Activated CD8-positive, alpha-beta T cell treated with anti-CD3 and anti-CD28 coated beads for 36 hours (primary cell): ENCODE measurements around the gene PAK5. TPM values are rescaled to one million over a fixed set of nuclear protein-coding genes. Genes with fewer than 3 reads are reported as not detected.

ENCODE experiments used
- ATAC-seq: fragments of 200-7000 bp; cut with Tn5 transposase; one replicate; pipeline ENCODE4 v1.10.0; 2021; ENCODE audit warnings: mild to moderate bottlenecking, moderate library complexity
- CTCF ChIA-PET: fragments of 350-600 bp; sonication (Branson Sonifier 250); formaldehyde crosslinking; loops from one replicate; lab custom pipeline; 2021; ENCODE audit warnings: antibody characterized with exemption; lab: Charles Lee
- POLR2A ChIA-PET: fragments of 350-600 bp; sonication (Branson Sonifier 250); formaldehyde crosslinking; loops from one replicate; lab custom pipeline; 2021; ENCODE audit warnings: antibody characterized with exemption; lab: Charles Lee
- DNase-seq: peaks from one replicate; pipeline ENCODE4 v3.0.0-alpha.2; 2020
- H3K27ac Mint-ChIP-seq: one replicate; pipeline ENCODE4 v1.8.0; 2021; ENCODE audit warnings: mild to moderate bottlenecking, mixed read lengths
- H3K27me3 Mint-ChIP-seq: one replicate; pipeline ENCODE4 v1.8.0; 2021; ENCODE audit warnings: mixed read lengths
- H3K36me3 Mint-ChIP-seq: one replicate; pipeline ENCODE4 v1.8.0; 2021; ENCODE audit warnings: low read depth, mixed read lengths
- H3K4me1 Mint-ChIP-seq: one replicate; pipeline ENCODE4 v1.8.0; 2021; ENCODE audit warnings: low read depth, mixed read lengths
- H3K4me3 Mint-ChIP-seq: one replicate; pipeline ENCODE4 v1.8.0; 2021; ENCODE audit warnings: mild to moderate bottlenecking, moderate library complexity, mixed read lengths
- H3K9me3 Mint-ChIP-seq: one replicate; pipeline ENCODE4 v1.8.0; 2021; ENCODE audit warnings: mixed read lengths
- intact Hi-C: fragments of 100-400 bp; cut with micrococcal nuclease; formaldehyde crosslinking; loops from one replicate; pipeline ENCODE4 v1.10.0; 2022
- total RNA-seq, 2 experiments: library from RNA; stranded (reverse); gene quantifications; one replicate each; pipeline ENCODE4 v1.2.3, GENCODE V29; 2021
- TF ChIP-seq, protein P1 (sequence below): fragments of 200-600 bp; IDR thresholded peaks from one replicate; pipeline ENCODE4 v1.8.0; 2022; ENCODE audit warnings: antibody characterized with exemption, mild to moderate bottlenecking

PAK5 gene
- total RNA-seq, 2 experiments from 2014 or later: not detected

DNA sequence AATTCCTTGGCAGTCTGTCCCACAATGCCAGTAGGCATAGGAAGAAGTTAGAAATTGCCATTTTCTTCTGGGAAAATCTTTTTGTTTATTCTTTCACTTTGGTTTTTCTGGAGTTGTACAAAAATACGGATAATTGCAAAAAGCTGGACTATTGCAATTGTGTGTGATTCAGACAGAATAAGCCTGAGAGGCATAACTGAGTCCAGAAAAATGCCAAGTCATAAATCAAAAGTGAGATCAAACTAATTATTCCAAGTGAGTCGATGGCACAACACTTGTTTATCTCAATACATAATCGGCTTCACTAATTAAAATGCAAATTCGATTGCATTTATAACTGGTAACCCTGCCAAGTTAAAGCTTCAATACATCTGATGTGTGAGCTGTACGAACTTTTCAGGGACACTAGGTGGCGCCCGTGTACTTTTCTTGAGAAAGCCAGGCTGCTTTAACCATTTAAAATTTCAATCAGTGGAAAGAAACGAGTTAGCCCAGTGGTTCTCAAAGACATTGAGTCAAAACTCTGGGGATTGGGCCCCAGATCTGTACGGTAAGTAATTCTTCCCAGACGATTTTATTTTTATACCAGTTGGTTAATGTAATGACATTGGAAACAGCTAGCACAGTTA, 221.9 kb downstream of the PAK5 start:
- TF ChIP-seq, protein P1, sequence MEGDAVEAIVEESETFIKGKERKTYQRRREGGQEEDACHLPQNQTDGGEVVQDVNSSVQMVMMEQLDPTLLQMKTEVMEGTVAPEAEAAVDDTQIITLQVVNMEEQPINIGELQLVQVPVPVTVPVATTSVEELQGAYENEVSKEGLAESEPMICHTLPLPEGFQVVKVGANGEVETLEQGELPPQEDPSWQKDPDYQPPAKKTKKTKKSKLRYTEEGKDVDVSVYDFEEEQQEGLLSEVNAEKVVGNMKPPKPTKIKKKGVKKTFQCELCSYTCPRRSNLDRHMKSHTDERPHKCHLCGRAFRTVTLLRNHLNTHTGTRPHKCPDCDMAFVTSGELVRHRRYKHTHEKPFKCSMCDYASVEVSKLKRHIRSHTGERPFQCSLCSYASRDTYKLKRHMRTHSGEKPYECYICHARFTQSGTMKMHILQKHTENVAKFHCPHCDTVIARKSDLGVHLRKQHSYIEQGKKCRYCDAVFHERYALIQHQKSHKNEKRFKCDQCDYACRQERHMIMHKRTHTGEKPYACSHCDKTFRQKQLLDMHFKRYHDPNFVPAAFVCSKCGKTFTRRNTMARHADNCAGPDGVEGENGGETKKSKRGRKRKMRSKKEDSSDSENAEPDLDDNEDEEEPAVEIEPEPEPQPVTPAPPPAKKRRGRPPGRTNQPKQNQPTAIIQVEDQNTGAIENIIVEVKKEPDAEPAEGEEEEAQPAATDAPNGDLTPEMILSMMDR: peak; percentile 91
- ATAC-seq (peak; percentile 51), DNase-seq (peak; percentile 69)
- intact Hi-C loops: loop anchor here (5.0 to 10.0 kb wide), 3 partner anchors 295 to 808 kb away; no protein-coding TSS in a partner anchor
- Mint-ChIP-seq H3K9me3 (no peaks in the 10 kb centered on the region), H3K27me3 (no peaks in the 10 kb centered on the region), H3K4me3 (no peak overlapping the region), H3K36me3 (no peaks in the 10 kb centered on the region), H3K27ac (no peak overlapping the region), H3K4me1 (no peaks in the 10 kb centered on the region)
- ChIA-PET CTCF (interaction anchor here (0.6 to 4.0 kb wide), 33 partner anchors 8 to 476 kb away, joined by 3 to 47 read pairs (median 4); no protein-coding TSS in a partner anchor), POLR2A (interaction anchor here (0.7 kb wide), 1 partner anchor 435 kb away, joined by 3 read pairs; no protein-coding TSS in a partner anchor)

DNA sequence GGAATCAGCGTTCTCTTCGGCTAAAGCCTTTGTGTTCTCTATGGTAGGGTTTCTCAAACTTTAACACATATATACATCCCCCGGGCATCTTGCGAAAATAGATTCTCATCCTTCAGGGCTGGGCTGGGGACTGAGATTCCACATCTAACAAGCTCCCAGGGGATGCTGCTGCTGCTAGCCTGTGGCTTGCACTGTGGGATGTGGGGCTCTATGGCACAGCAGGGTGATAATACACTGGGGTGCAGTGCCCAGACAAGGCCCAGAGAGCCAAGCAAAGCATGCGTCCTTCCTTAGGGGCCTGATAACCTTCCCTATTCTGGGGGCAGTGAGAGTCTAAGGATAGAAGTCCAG, 222.4 kb downstream of the PAK5 start:
- TF ChIP-seq, protein P1: no peak
- DNase-seq: no peak
- H3K36me3 Mint-ChIP-seq: no peaks in the 10 kb centered on the region
- H3K27me3 Mint-ChIP-seq: no peaks in the 10 kb centered on the region
- H3K4me3 Mint-ChIP-seq: no peak overlapping the region
- CTCF ChIA-PET: interaction anchor here (0.7 to 4.0 kb wide), 30 partner anchors 8 to 476 kb away, joined by 3 to 47 read pairs (median 4); no protein-coding TSS in a partner anchor
- H3K27ac Mint-ChIP-seq: no peak overlapping the region
- POLR2A ChIA-PET: no interaction called here
- no peaks in the 10 kb centered on the region for H3K9me3 Mint-ChIP-seq
- no peaks in the 10 kb centered on the region for H3K4me1 Mint-ChIP-seq
- no peak for ATAC-seq
- intact Hi-C loops: loop anchor here (5.0 to 10.0 kb wide), 3 partner anchors 296 to 808 kb away; no protein-coding TSS in a partner anchor

DNA sequence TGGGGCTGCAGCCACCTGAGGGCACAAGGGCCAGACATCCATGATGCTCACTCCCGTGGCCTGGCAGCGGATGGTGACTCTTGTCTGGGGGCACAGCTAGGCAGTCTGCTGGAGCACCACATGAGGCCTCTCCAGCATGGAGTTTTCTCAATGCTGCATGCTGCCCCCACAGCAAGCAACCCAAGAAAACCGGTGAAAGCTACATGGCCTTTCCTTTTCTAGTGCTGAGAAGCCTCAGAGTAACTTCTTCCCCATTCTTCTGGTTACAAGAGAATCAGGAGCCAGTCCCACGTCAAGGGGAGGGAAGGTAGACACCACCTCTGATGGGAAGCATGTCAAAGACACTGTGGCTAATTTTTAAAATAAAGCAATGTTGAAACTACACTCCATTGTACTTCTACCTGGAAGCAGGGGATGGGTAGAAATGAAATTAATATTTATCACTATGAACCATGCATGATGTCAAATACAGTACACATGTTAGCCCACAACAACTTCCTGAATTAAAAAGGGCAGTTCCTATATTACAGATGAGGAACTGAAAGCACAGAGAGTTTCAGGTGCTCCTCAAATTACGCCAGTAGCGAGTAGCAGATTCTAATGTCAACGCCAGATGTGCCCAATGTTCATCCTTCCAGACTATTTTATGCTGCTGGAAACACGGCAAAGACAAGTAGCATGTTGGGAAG, 223.0 kb downstream of the PAK5 start:
- DNase-seq: no peak
- Mint-ChIP-seq H3K27me3 (no peaks in the 10 kb centered on the region), H3K4me3 (no peak overlapping the region), H3K4me1 (no peaks in the 10 kb centered on the region), H3K36me3 (no peaks in the 10 kb centered on the region), H3K9me3 (no peaks in the 10 kb centered on the region), H3K27ac (no peak overlapping the region)
- POLR2A ChIA-PET: no interaction called here
- CTCF ChIA-PET: interaction anchor here (1.4 to 4.0 kb wide), 2 partner anchors 190 to 298 kb away, joined by 3 to 47 read pairs; no protein-coding TSS in a partner anchor
- intact Hi-C loops: loop anchor here (5.0 to 10.0 kb wide), 3 partner anchors 296 to 809 kb away; no protein-coding TSS in a partner anchor
- no peak for ATAC-seq
- TF ChIP-seq, protein P1: no peak

DNA sequence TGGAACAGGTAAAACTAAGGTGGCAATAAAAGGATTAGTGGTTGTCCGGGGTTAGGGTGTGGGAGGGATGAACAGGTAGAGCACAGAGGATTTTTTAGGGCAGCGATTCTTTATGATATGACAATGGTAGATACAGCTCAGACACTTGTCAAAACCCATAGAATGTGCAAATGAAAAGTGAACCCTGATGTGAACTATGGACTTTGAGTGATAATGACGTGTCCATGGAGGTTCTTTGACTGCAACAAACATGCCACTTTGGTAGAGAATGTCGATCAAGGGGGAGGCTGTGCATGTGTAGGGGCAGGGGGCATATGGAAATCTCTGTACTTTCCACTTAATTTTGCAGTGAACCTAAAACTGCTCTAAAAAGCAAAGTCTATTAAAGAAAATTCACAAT, 223.8 kb downstream of the PAK5 start:
- ChIA-PET CTCF (interaction anchor here (0.8 kb wide), 1 partner anchor 207 kb away, joined by 4 read pairs; no protein-coding TSS in a partner anchor), POLR2A (no interaction called here)
- TF ChIP-seq, protein P1: no peak
- Mint-ChIP-seq H3K4me3 (no peak overlapping the region), H3K36me3 (no peaks in the 10 kb centered on the region), H3K4me1 (no peaks in the 10 kb centered on the region), H3K27me3 (no peaks in the 10 kb centered on the region), H3K9me3 (no peaks in the 10 kb centered on the region), H3K27ac (no peak overlapping the region)
- DNase-seq: no peak
- intact Hi-C loops: loop anchor here (5.0 to 10.0 kb wide), 3 partner anchors 297 to 810 kb away; no protein-coding TSS in a partner anchor
- no peak for ATAC-seq
